BJ (cell line): ENCODE measurements around the gene DYNLT2. TPM values are rescaled to one million over a fixed set of nuclear protein-coding genes. Genes with fewer than 3 reads are reported as not detected.

Source experiments
- CTCF ChIA-PET: fragments of 350-600 bp; formaldehyde crosslinking; extraction: SDS; loops from one replicate; lab custom pipeline; 2021; ENCODE audit warnings: antibody characterized with exemption, inconsistent platforms; lab: Yijun Ruan, JAX
- POLR2A ChIA-PET: fragments of 300-600 bp; sonication (Branson Sonifier 250); formaldehyde crosslinking; extraction: SDS; loops from one replicate; lab custom pipeline; 2021; ENCODE audit warnings: antibody characterized with exemption; lab: Charles Lee
- DNase-seq: peaks from one replicate; pipeline ENCODE4 v3.0.0-alpha.2; 2011; ENCODE audit warnings: low read depth
- H3K27me3 ChIP-seq: 2 replicates; pipeline ENCODE4 v1.6.0; 2011; ENCODE audit warnings: low read length; ENCODE audit not compliant: control insufficient read depth, insufficient read depth
- H3K36me3 ChIP-seq: 2 replicates; pipeline ENCODE4 v1.5.1; 2011; ENCODE audit warnings: low read length; ENCODE audit not compliant: control insufficient read depth, insufficient read depth
- H3K4me3 ChIP-seq: 2 replicates; pipeline ENCODE4 v1.5.1; 2011; ENCODE audit warnings: low read depth, mild to moderate bottlenecking, control low read depth, low read length
- CTCF ChIP-seq: IDR thresholded peaks from 2 replicates; pipeline ENCODE4 v1.5.1; 2011; ENCODE audit warnings: low read depth, mild to moderate bottlenecking, control low read depth, inconsistent platforms, low read length, moderate library complexity; ENCODE audit not compliant: insufficient read depth
- polyA plus RNA-seq: library from polyadenylated mRNA; depleted of rRNA; stranded (reverse); fragments of >200 nt; gene quantifications from 2 replicates; pipeline ENCODE4 v1.2.3, GENCODE V29; 2011

The DYNLT2 gene
- polyA plus RNA-seq, 1 experiment = 0.32 TPM

GRCh38 chr6:169763308-169763707 is 11.9 kb upstream of the DYNLT2 start:
- ChIA-PET POLR2A (no interaction called here), CTCF (no interaction called here)
- DNase-seq = no peak
- TF ChIP-seq CTCF = no peak
- Histone ChIP-seq H3K36me3 (peaks cover 5% of the 10 kb centered on the region), H3K27me3 (no peaks in the 10 kb centered on the region), H3K4me3 (no peak overlapping the region)

- ChIA-PET POLR2A (no interaction called here), CTCF (interaction anchor here (1.6 to 1.9 kb wide), 3 partner anchors 14 to 55 kb away, joined by 3 to 5 read pairs (median 4); no protein-coding TSS in a partner anchor)
- no peak for TF ChIP-seq CTCF
- Histone ChIP-seq H3K4me3 (no peak overlapping the region), H3K27me3 (no peaks in the 10 kb centered on the region), H3K36me3 (peaks cover 1% of the 10 kb centered on the region; the same call in 1 of the 2 replicates)
- DNase-seq = no peak
Measured at GRCh38 chr6:169755162-169755561, 3.8 kb upstream of the DYNLT2 start.

- CTCF ChIA-PET = interaction anchor here (1.0 to 1.1 kb wide), 2 partner anchors 48 to 80 kb away, joined by 3 read pairs; no protein-coding TSS in a partner anchor
- no peaks in the 10 kb centered on the region; the same call in 1 of the 2 replicates for H3K36me3 ChIP-seq
- no peak for DNase-seq
- POLR2A ChIA-PET = no interaction called here
- H3K4me3 ChIP-seq = peak overlapping the region; percentile 87
- no peak for TF ChIP-seq CTCF
- H3K27me3 ChIP-seq = no peaks in the 10 kb centered on the region
Measured at GRCh38 chr6:169752074-169752623, 777 bp upstream of the DYNLT2 start.

GRCh38 chr6:169746556-169746955 is 4.8 kb downstream of the DYNLT2 start:
- TF ChIP-seq CTCF = no peak
- Histone ChIP-seq H3K4me3 (no peak overlapping the region), H3K27me3 (no peaks in the 10 kb centered on the region), H3K36me3 (no peaks in the 10 kb centered on the region)
- ChIA-PET POLR2A (no interaction called here), CTCF (no interaction called here)
- DNase-seq = no peak

GRCh38 chr6:169745405-169745804 is 6.0 kb downstream of the DYNLT2 start:
- H3K27me3 ChIP-seq = no peaks in the 10 kb centered on the region
- H3K4me3 ChIP-seq = no peak overlapping the region
- H3K36me3 ChIP-seq = no peaks in the 10 kb centered on the region
- DNase-seq = no peak
- CTCF ChIA-PET = no interaction called here
- TF ChIP-seq CTCF = no peak
- POLR2A ChIA-PET = no interaction called here
